ENCODE measurements around the gene RUNX1.

Gene RUNX1

DNA sequence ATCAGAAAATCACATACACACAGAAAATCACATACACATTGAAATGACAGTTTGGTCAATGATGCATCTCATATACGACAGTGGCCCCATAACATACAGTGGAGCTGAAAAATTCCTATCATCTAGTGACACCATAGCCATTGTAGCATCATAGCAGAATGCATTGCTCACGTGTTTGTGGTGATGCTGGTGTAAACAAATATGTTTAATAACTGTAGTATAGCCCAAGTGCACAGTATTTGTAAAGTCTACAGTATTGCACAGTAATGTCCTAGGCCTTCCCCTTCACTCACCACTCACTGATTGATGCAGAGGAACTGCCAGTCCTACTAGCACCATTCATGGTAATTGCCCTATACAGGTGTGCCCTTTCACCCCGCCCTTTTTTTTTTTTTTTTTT lies 30.1 kb upstream of the RUNX1 start:
- no peaks in the 10 kb centered on the region for H3K36me3 ChIP-seq (ENCODE audit: control insufficient read depth, insufficient read depth, low read length)
- H3K4me3 ChIP-seq (ENCODE audit: low read length) = no peak overlapping the region
- H3K9ac ChIP-seq (ENCODE audit: low read length) = no peak overlapping the region
- no peaks in the 10 kb centered on the region for H3K4me1 ChIP-seq (ENCODE audit: control insufficient read depth, insufficient read depth, low read length)
- no peaks in the 10 kb centered on the region for H3K27me3 ChIP-seq (ENCODE audit: control insufficient read depth, insufficient read depth, low read length)
- H3K9me3 ChIP-seq (ENCODE audit: control insufficient read depth, low read length) = no peaks in the 10 kb centered on the region

DNA sequence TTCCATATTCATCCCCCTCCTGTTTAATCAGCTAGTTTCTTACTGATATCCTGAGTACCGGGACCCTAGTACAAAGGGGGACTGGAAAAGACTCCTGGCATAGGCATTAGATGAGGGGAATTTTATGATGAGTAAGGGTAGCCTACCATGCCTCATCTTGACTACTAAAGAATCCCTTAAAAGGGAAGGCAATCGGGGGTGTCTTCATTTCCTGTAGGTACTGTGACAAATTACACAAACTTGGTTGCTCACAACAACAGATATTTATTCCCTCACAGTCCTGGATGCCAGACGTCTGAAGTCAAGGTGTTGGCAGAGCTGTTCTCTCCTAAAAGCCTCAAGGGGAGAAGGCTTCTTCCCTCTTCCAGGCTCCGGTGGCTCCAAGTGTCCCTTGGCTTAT lies 28.9 kb upstream of the RUNX1 start:
- no peak overlapping the region for H3K4me3 ChIP-seq (ENCODE audit: low read length)
- no peak overlapping the region for H3K9ac ChIP-seq (ENCODE audit: low read length)
- no peaks in the 10 kb centered on the region for H3K36me3 ChIP-seq (ENCODE audit: control insufficient read depth, insufficient read depth, low read length)
- no peaks in the 10 kb centered on the region for H3K9me3 ChIP-seq (ENCODE audit: control insufficient read depth, low read length)
- no peaks in the 10 kb centered on the region for H3K4me1 ChIP-seq (ENCODE audit: control insufficient read depth, insufficient read depth, low read length)
- no peaks in the 10 kb centered on the region for H3K27me3 ChIP-seq (ENCODE audit: control insufficient read depth, insufficient read depth, low read length)

DNA sequence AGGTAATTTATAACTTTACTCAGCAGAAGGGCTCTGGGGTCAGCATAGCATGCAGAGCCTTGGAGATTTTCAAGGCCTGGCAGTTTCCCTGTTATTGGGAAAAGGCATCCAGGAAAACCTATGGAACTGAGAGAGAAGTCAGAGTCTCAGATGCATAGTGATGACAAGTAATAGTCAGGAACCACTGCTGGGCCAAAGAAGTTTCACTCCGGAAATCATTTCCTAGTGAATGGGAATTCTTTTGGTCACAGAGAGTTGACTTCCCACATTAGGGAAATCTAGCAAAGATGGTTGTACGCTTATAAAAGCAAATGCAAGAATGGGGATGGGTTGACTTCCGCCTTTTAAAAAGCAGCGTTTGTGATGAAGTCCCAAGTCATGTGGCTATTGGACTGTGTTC lies 28.4 kb upstream of the RUNX1 start:
- Histone ChIP-seq H3K4me3 (ENCODE audit: low read length) (no peak overlapping the region), H3K4me1 (ENCODE audit: control insufficient read depth, insufficient read depth, low read length) (no peaks in the 10 kb centered on the region), H3K27me3 (ENCODE audit: control insufficient read depth, insufficient read depth, low read length) (no peaks in the 10 kb centered on the region), H3K9ac (ENCODE audit: low read length) (no peak overlapping the region), H3K36me3 (ENCODE audit: control insufficient read depth, insufficient read depth, low read length) (no peaks in the 10 kb centered on the region), H3K9me3 (ENCODE audit: control insufficient read depth, low read length) (no peaks in the 10 kb centered on the region)

DNA sequence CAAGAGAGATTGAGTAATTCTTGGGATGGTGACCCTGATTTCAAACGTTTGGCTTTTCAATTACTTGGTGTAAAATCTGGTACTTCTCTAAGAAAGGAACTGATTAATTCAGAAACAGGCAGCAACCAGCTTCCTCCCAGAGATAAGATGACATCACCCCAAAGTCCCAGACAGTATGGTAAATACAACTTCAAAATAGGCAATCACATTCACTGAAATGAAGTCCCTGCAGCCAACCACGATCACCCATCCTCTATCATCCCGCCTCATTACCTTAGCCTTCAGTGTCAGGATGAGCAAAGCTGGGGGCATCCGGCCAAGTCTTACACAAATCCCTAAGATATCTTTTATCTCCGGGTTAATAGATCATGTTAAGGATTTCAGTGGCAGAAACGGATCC lies 26.4 kb upstream of the RUNX1 start:
- Histone ChIP-seq H3K36me3 (ENCODE audit: control insufficient read depth, insufficient read depth, low read length) (no peaks in the 10 kb centered on the region), H3K4me1 (ENCODE audit: control insufficient read depth, insufficient read depth, low read length) (no peaks in the 10 kb centered on the region), H3K9me3 (ENCODE audit: control insufficient read depth, low read length) (no peaks in the 10 kb centered on the region), H3K27me3 (ENCODE audit: control insufficient read depth, insufficient read depth, low read length) (no peaks in the 10 kb centered on the region), H3K4me3 (ENCODE audit: low read length) (no peak overlapping the region), H3K9ac (ENCODE audit: low read length) (no peak overlapping the region)

DNA sequence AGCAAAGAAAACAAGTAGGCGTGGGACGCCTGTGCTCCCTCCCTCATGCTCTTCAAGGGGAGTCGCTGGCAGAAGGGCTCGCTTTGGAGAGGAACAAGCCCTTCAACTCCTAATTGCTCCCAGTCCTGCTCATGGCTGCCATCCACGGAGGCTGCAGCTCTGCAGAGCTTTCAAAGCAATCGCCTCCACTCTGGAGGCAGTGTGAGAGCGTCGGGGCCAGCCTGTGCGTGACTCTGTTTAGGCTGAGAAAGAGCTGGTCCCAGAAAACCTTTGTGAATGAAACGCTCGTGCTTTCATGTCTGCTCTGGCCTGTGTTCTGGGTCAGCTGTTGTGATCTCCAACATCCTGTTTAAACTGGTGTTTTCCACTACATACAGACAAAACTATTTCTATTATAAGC lies 23.9 kb upstream of the RUNX1 start:
- Histone ChIP-seq H3K9me3 (ENCODE audit: control insufficient read depth, low read length) (no peaks in the 10 kb centered on the region), H3K36me3 (ENCODE audit: control insufficient read depth, insufficient read depth, low read length) (no peaks in the 10 kb centered on the region), H3K9ac (ENCODE audit: low read length) (no peak overlapping the region), H3K4me1 (ENCODE audit: control insufficient read depth, insufficient read depth, low read length) (no peaks in the 10 kb centered on the region), H3K4me3 (ENCODE audit: low read length) (no peak overlapping the region), H3K27me3 (ENCODE audit: control insufficient read depth, insufficient read depth, low read length) (no peaks in the 10 kb centered on the region)

DNA sequence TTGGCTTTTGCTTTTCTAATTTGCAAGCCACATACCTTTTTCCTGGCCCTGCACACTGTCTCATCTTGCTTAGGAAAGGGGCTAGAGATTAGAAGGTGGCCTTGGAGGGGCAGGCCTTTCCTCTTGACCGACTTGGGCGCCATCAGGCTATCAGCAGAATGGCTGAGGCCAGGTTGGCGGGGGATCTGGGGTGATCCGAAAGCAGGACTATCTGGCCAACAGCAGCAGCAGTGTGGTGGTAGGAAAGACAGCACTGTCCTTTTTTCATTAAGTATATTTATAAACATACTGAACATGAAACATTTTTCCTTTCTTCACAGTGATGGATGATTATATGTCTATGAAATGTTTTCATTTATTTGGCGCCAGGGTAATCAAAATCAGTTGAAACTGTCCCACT lies 23.5 kb upstream of the RUNX1 start:
- H3K27me3 ChIP-seq (ENCODE audit: control insufficient read depth, insufficient read depth, low read length) = no peaks in the 10 kb centered on the region
- H3K36me3 ChIP-seq (ENCODE audit: control insufficient read depth, insufficient read depth, low read length) = no peaks in the 10 kb centered on the region
- no peak overlapping the region for H3K9ac ChIP-seq (ENCODE audit: low read length)
- H3K9me3 ChIP-seq (ENCODE audit: control insufficient read depth, low read length) = no peaks in the 10 kb centered on the region
- H3K4me1 ChIP-seq (ENCODE audit: control insufficient read depth, insufficient read depth, low read length) = no peaks in the 10 kb centered on the region
- no peak overlapping the region for H3K4me3 ChIP-seq (ENCODE audit: low read length)

DNA sequence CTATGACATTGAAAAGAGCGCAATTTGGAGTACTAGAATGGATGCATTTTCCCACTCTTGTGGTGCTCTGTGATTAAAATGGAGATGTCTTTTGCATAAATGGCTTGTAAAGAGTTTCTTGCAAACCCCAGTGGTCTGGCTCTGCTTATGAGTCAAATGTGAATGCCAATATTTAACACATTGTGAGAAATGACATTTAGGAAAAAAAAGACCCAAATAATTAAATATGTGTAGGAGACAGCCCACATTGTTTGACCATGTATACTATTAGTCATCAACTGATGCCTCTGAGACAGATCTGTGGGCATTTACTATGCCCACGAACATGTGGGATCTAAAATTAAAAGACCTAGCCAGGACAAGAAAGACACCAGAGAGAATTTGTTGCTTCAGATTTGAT lies 22.2 kb upstream of the RUNX1 start:
- no peaks in the 10 kb centered on the region for H3K27me3 ChIP-seq (ENCODE audit: control insufficient read depth, insufficient read depth, low read length)
- H3K9me3 ChIP-seq (ENCODE audit: control insufficient read depth, low read length) = no peaks in the 10 kb centered on the region
- H3K4me1 ChIP-seq (ENCODE audit: control insufficient read depth, insufficient read depth, low read length) = no peaks in the 10 kb centered on the region
- no peaks in the 10 kb centered on the region for H3K36me3 ChIP-seq (ENCODE audit: control insufficient read depth, insufficient read depth, low read length)
- H3K4me3 ChIP-seq (ENCODE audit: low read length) = no peak overlapping the region
- H3K9ac ChIP-seq (ENCODE audit: low read length) = no peak overlapping the region

DNA sequence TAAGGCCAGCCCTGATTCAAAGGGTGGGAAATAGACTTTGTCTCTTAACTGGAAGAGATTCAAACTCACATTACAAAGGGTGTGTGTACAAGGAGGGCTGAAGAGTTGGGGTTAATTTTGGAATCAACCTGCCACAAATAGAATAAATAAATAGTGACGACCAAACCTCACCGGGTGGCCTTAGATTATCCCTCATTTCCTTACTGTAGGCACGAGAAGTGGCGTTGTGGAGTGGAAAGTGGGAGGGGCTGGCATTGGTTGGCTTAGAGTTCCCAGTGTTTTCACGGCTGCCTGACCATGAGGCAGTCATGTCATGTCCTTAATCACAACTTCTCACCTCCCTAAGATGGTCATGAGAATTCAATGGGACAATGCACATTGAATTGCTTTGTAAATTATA lies 21.3 kb upstream of the RUNX1 start:
- no peak overlapping the region for H3K4me3 ChIP-seq (ENCODE audit: low read length)
- no peak overlapping the region for H3K9ac ChIP-seq (ENCODE audit: low read length)
- no peaks in the 10 kb centered on the region for H3K4me1 ChIP-seq (ENCODE audit: control insufficient read depth, insufficient read depth, low read length)
- no peaks in the 10 kb centered on the region for H3K27me3 ChIP-seq (ENCODE audit: control insufficient read depth, insufficient read depth, low read length)
- no peaks in the 10 kb centered on the region for H3K36me3 ChIP-seq (ENCODE audit: control insufficient read depth, insufficient read depth, low read length)
- no peaks in the 10 kb centered on the region for H3K9me3 ChIP-seq (ENCODE audit: control insufficient read depth, low read length)

DNA sequence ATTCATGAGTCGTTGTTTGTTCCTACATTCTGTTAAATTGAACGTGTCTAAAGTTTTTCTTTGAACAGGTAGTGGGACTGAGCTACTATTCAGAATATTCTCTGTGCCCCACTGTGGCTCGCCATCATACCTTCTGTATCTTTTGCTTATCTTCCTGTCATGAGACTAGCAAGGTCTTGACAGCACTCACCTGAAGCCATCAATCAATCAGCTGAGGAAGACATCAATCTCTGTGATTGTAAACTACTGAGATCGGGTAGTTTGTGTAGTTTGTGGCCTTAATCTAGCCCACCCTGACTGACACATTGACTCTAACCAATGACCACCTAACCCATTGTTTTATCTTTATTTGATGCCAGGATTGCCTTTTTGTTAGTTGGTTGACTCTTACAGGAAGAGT lies 17.7 kb upstream of the RUNX1 start:
- Histone ChIP-seq H3K9me3 (ENCODE audit: control insufficient read depth, low read length) (no peaks in the 10 kb centered on the region), H3K4me1 (ENCODE audit: control insufficient read depth, insufficient read depth, low read length) (no peaks in the 10 kb centered on the region), H3K27me3 (ENCODE audit: control insufficient read depth, insufficient read depth, low read length) (no peaks in the 10 kb centered on the region), H3K36me3 (ENCODE audit: control insufficient read depth, insufficient read depth, low read length) (no peaks in the 10 kb centered on the region), H3K9ac (ENCODE audit: low read length) (no peak overlapping the region), H3K4me3 (ENCODE audit: low read length) (no peak overlapping the region)

DNA sequence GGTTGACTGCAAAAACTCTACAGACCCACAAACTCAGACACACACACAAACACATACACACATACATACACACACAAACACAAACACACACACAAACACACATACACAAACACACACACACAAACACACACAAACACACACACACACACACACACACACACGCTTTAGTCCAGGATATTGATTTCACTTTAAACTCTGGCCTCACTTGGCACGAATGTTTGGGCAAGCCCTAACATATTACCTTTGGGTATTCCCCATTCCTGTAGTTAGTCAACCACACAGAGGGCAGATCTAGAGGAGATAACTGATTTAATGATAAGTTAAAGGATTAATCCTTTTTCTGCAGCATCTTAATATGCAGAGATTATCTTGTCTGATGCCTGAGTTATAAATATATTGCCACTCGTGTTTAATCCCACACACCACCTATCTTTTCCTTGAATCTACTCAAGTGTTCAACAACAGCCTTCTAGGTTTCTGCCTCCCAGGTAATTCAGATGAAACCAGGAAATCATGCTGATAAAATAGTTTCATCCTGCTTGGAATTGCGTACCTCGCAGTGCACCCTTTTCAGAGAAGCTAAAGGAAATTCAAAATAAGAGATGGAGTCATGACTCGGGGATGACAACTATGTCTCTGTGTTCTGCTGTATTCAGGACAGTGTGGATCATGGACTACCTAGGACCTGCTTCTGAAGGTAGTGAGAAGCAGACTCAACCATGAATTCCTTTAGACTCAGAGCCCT lies 14.5 kb upstream of the RUNX1 start:
- Histone ChIP-seq H3K27me3 (ENCODE audit: control insufficient read depth, insufficient read depth, low read length) (no peaks in the 10 kb centered on the region), H3K36me3 (ENCODE audit: control insufficient read depth, insufficient read depth, low read length) (no peaks in the 10 kb centered on the region)

DNA sequence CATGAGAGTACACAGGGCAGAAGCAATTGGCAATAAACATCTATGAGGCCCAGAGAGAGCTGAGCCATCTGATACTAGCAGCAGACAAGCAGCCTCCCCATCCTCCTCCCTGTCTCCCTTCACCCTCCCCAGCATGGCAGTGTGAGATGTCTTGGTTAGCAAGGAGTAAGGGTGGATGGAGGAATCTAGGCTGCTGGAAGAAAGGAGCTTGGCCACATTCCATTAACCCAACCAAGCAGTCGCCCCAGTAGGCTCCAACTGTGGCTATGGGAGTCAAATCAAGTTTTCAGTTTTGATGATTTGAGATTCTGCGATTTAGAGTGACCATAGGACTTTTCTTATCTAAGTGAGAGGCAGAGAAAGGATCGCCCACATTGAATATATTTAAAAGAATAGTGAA lies 12.9 kb upstream of the RUNX1 start:
- Histone ChIP-seq H3K4me3 (ENCODE audit: low read length) (no peak overlapping the region), H3K4me1 (ENCODE audit: control insufficient read depth, insufficient read depth, low read length) (no peaks in the 10 kb centered on the region), H3K36me3 (ENCODE audit: control insufficient read depth, insufficient read depth, low read length) (no peaks in the 10 kb centered on the region), H3K27me3 (ENCODE audit: control insufficient read depth, insufficient read depth, low read length) (no peaks in the 10 kb centered on the region), H3K9me3 (ENCODE audit: control insufficient read depth, low read length) (no peaks in the 10 kb centered on the region), H3K9ac (ENCODE audit: low read length) (no peak overlapping the region)

More for the DNA sequence above, 14.5 kb upstream of the RUNX1 start:
- Histone ChIP-seq H3K4me3 (ENCODE audit: low read length) (no peak overlapping the region), H3K9ac (ENCODE audit: low read length) (no peak overlapping the region), H3K4me1 (ENCODE audit: control insufficient read depth, insufficient read depth, low read length) (no peaks in the 10 kb centered on the region), H3K9me3 (ENCODE audit: control insufficient read depth, low read length) (no peaks in the 10 kb centered on the region)

DNA sequence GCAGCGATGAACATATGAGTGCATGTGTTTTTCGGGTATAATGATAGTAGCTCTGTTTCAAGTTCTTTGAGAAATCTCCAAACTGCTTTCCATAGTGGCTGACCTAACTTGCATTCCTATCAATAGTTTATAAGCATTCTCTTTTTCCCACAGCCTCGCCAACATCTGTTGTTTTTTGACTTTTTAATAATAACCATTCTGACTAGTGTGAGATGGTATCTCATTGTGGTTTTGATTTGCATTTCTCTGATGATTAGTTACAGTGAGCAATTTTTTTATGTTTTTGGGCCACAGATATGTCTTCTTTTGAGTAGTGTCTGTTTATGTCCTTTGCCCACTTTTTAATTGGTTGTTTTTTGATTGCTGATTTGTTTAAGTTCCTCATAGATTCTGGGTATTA lies 10.6 kb upstream of the RUNX1 start:
- Histone ChIP-seq H3K4me3 (ENCODE audit: low read length) (no peak overlapping the region), H3K9ac (ENCODE audit: low read length) (no peak overlapping the region), H3K4me1 (ENCODE audit: control insufficient read depth, insufficient read depth, low read length) (no peaks in the 10 kb centered on the region), H3K27me3 (ENCODE audit: control insufficient read depth, insufficient read depth, low read length) (no peaks in the 10 kb centered on the region), H3K36me3 (ENCODE audit: control insufficient read depth, insufficient read depth, low read length) (no peaks in the 10 kb centered on the region), H3K9me3 (ENCODE audit: control insufficient read depth, low read length) (no peaks in the 10 kb centered on the region)

DNA sequence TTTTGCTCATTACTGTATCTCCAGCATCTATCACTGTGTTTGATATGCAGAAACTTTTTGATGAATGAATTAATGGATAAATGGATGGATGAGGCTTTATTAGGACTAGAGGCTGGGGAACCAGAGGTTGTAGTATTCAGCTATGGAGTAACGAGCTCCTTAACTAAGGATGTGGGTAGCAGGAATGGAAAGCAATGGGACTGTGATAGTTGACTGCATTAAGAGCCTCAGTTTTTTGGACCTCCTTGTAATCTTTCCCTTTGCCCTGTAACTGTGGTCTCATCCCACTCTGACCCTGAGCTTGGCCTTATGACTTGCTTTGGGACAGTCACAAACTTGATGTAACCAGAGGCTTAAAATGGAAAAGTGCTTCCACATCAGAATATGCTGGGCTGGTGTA lies 9.0 kb upstream of the RUNX1 start:
- Histone ChIP-seq H3K4me3 (ENCODE audit: low read length) (no peak overlapping the region), H3K9ac (ENCODE audit: low read length) (no peak overlapping the region), H3K4me1 (ENCODE audit: control insufficient read depth, insufficient read depth, low read length) (no peaks in the 10 kb centered on the region), H3K27me3 (ENCODE audit: control insufficient read depth, insufficient read depth, low read length) (no peaks in the 10 kb centered on the region), H3K36me3 (ENCODE audit: control insufficient read depth, insufficient read depth, low read length) (no peaks in the 10 kb centered on the region), H3K9me3 (ENCODE audit: control insufficient read depth, low read length) (no peaks in the 10 kb centered on the region)

All from mucosa of stomach (tissue), 1 donor.